ENCODE measurements around the gene MPL.

The MPL gene

GRCh38 chr1:43354936-43355335, 17.3 kb downstream of the MPL start:
- H3K4me1 ChIP-seq (ENCODE audit: control insufficient read depth, insufficient read depth, low read length): 0 out of 2 replicates have a peak, but pooled peaks cover under 1% of the 10 kb centered on the region
- TF ChIP-seq TCF7L2 (IDR thresholded peaks at IDR 0.05; ENCODE audit: borderline replicate concordance, low read depth, low read length) (no peak), YY2 (tag by site-specific recombination; IDR thresholded peaks at IDR 0.05) (no peak), ZNF768 (tag by site-specific recombination; IDR thresholded peaks at IDR 0.05) (no peak), ZNF747 (tag by site-specific recombination; IDR thresholded peaks at IDR 0.05) (no peak), ZNF549 (tag by site-specific recombination; IDR thresholded peaks at IDR 0.05) (no peak)
- H3K36me3 ChIP-seq (ENCODE audit: control insufficient read depth in 2 of 2, insufficient read depth in 1 of 2, low read length in 2 of 2): peaks cover 0 to 9% of the 10 kb centered on the region in 2 experiments; a peak in 1 of 3 replicates
- ChIA-PET POLR2A (interaction anchor here (0.6 to 1.1 kb wide), 2 partner anchors 8 to 295 kb away, joined by 5 to 6 read pairs; partner anchors contain the start of gene KDM4A), CTCF (no interaction called here)
- H3K27ac ChIP-seq (ENCODE audit: extremely low read depth, low read depth, low read length): no peak overlapping the region
- H3K4me3 ChIP-seq (ENCODE audit: low read depth, low read length): no peak overlapping the region
- no peaks in the 10 kb centered on the region for H3K9me3 ChIP-seq (ENCODE audit: control insufficient read depth, insufficient read depth, low read depth, low read length)

GRCh38 chr1:43357251-43357650, 19.6 kb downstream of the MPL start:
- ChIA-PET POLR2A (interaction anchor here (0.7 to 2.5 kb wide), 4 partner anchors 9 to 872 kb away, joined by 5 to 32 read pairs (median 14); no protein-coding TSS in a partner anchor), CTCF (interaction anchor here (0.7 kb wide), 1 partner anchor 57 kb away, joined by 4 read pairs; no protein-coding TSS in a partner anchor)
- H3K4me1 ChIP-seq (ENCODE audit: control insufficient read depth, insufficient read depth, low read length): peaks cover 6% of the 10 kb centered on the region
- no peak for TF ChIP-seq ZNF184 (tag by site-specific recombination; IDR thresholded peaks at IDR 0.05)
- TF ChIP-seq ZNF626 (tag by site-specific recombination; IDR thresholded peaks at IDR 0.05): no peak
- no peak for TF ChIP-seq MYNN (tag by site-specific recombination; IDR thresholded peaks at IDR 0.05; ENCODE audit: borderline replicate concordance)
- TF ChIP-seq ZNF768 (tag by site-specific recombination; IDR thresholded peaks at IDR 0.05): no peak
- TF ChIP-seq, protein P1, sequence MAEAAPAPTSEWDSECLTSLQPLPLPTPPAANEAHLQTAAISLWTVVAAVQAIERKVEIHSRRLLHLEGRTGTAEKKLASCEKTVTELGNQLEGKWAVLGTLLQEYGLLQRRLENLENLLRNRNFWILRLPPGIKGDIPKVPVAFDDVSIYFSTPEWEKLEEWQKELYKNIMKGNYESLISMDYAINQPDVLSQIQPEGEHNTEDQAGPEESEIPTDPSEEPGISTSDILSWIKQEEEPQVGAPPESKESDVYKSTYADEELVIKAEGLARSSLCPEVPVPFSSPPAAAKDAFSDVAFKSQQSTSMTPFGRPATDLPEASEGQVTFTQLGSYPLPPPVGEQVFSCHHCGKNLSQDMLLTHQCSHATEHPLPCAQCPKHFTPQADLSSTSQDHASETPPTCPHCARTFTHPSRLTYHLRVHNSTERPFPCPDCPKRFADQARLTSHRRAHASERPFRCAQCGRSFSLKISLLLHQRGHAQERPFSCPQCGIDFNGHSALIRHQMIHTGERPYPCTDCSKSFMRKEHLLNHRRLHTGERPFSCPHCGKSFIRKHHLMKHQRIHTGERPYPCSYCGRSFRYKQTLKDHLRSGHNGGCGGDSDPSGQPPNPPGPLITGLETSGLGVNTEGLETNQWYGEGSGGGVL (tag by site-specific recombination; IDR thresholded peaks at IDR 0.05): no peak
- TF ChIP-seq ZNF600 (tag by site-specific recombination; IDR thresholded peaks at IDR 0.05): no peak
- no peak for TF ChIP-seq ZNF394 (tag by site-specific recombination; IDR thresholded peaks at IDR 0.05; ENCODE audit: borderline replicate concordance)
- TF ChIP-seq ZNF175 (tag by site-specific recombination; IDR thresholded peaks at IDR 0.05): no peak
- TF ChIP-seq ZNF202 (tag by site-specific recombination; IDR thresholded peaks at IDR 0.05; ENCODE audit: borderline replicate concordance): no peak
- no peak for TF ChIP-seq ZNF514 (tag by site-specific recombination; IDR thresholded peaks at IDR 0.05)
- TF ChIP-seq ZNF654 (tag by site-specific recombination; IDR thresholded peaks at IDR 0.05; ENCODE audit: low read depth): no peak
- TF ChIP-seq ZNF292 (tag by site-specific recombination; IDR thresholded peaks at IDR 0.05; ENCODE audit: borderline replicate concordance, low read depth): no peak
- TF ChIP-seq, protein P2, sequence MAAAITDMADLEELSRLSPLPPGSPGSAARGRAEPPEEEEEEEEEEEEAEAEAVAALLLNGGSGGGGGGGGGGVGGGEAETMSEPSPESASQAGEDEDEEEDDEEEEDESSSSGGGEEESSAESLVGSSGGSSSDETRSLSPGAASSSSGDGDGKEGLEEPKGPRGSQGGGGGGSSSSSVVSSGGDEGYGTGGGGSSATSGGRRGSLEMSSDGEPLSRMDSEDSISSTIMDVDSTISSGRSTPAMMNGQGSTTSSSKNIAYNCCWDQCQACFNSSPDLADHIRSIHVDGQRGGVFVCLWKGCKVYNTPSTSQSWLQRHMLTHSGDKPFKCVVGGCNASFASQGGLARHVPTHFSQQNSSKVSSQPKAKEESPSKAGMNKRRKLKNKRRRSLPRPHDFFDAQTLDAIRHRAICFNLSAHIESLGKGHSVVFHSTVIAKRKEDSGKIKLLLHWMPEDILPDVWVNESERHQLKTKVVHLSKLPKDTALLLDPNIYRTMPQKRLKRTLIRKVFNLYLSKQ (tag by site-specific recombination; IDR thresholded peaks at IDR 0.05; ENCODE audit: borderline replicate concordance): no peak
- no peak for TF ChIP-seq ZNF174 (tag by site-specific recombination; IDR thresholded peaks at IDR 0.05)
- TF ChIP-seq ZNF341 (tag by site-specific recombination; IDR thresholded peaks at IDR 0.05; ENCODE audit: low read depth): no peak
- TF ChIP-seq ZNF677 (tag by site-specific recombination; IDR thresholded peaks at IDR 0.05): no peak
- no peak for TF ChIP-seq ZNF37A (tag by site-specific recombination; IDR thresholded peaks at IDR 0.05)
- no peak for TF ChIP-seq YY1 (tag by site-specific recombination; IDR thresholded peaks at IDR 0.05)
- TF ChIP-seq ZNF266 (tag by site-specific recombination; IDR thresholded peaks at IDR 0.05; ENCODE audit: low read depth): no peak
- no peak overlapping the region for H3K27ac ChIP-seq (ENCODE audit: extremely low read depth, low read depth, low read length)
- peaks cover 12 to 32% of the 10 kb centered on the region in 2 experiments for H3K36me3 ChIP-seq (ENCODE audit: control insufficient read depth in 2 of 2, insufficient read depth in 1 of 2, low read length in 2 of 2)
- no peak overlapping the region for H3K4me3 ChIP-seq (ENCODE audit: low read depth, low read length)
- no peaks in the 10 kb centered on the region for H3K9me3 ChIP-seq (ENCODE audit: control insufficient read depth, insufficient read depth, low read depth, low read length)

Measured in HEK293 (cell line).